GM12891 (cell line): ENCODE measurements around the gene PTPRJ.

Source experiments
- DNase-seq: peaks from one replicate; pipeline ENCODE4 v3.0.0; 2011; ENCODE audit warnings: low spot score; ENCODE audit not compliant: insufficient read length
- FAIRE-seq: peaks from 2 replicates; lab custom pipeline; 2011; peaks lifted over from hg19 to GRCh38; lab: Jason Lieb, UNC
- PAX5 ChIP-seq: IDR thresholded peaks from 2 replicates; pipeline ENCODE4 v1.6.1; 2011; ENCODE audit warnings: low read length, moderate library complexity, mild to moderate bottlenecking; ENCODE audit not compliant: insufficient read depth, severe bottlenecking
- POLR2A ChIP-seq: IDR thresholded peaks from 2 replicates; pipeline ENCODE4 v1.6.1; 2011; ENCODE audit warnings: low read depth, low read length, control low read depth
- POLR2AphosphoS5 ChIP-seq: IDR thresholded peaks from 2 replicates; pipeline ENCODE4 v1.6.1; 2011; ENCODE audit warnings: low read depth, low read length, control low read depth
- POU2F2 ChIP-seq: IDR thresholded peaks from 2 replicates; pipeline ENCODE4 v1.6.1; 2011; ENCODE audit warnings: low read depth, mild to moderate bottlenecking, control low read depth, low read length, moderate library complexity
- SPI1 ChIP-seq: IDR thresholded peaks from 2 replicates; pipeline ENCODE4 v1.6.1; 2011; ENCODE audit warnings: low read depth, low read length, control low read depth
- TAF1 ChIP-seq: IDR thresholded peaks from 2 replicates; pipeline ENCODE4 v1.6.1; 2011; ENCODE audit warnings: low read depth, low read length, control low read depth

PTPRJ gene

GRCh38 chr11:48079596-48079995 lies 99.2 kb downstream of the PTPRJ start:
- FAIRE-seq (no peak), DNase-seq (no peak)
- no peak for TF ChIP-seq POU2F2
- TF ChIP-seq PAX5 = no peak
- TF ChIP-seq POLR2A = no peak
- no peak for TF ChIP-seq TAF1
- no peak for TF ChIP-seq POLR2AphosphoS5
- no peak for TF ChIP-seq SPI1

- no peak for TF ChIP-seq SPI1
- TF ChIP-seq POLR2AphosphoS5 = no peak
- TF ChIP-seq POLR2A = no peak
- TF ChIP-seq POU2F2 = no peak
- DNase-seq = no peak
- FAIRE-seq = peak; percentile 45
These were observed 100.0 kb downstream of the PTPRJ start for GRCh38 chr11:48080301-48080861.

GRCh38 chr11:48081151-48082010 lies 101.0 kb downstream of the PTPRJ start:
- DNase-seq = no peak
- no peak for TF ChIP-seq PAX5
- no peak for TF ChIP-seq TAF1
- no peak for TF ChIP-seq POLR2A
- no peak for TF ChIP-seq POU2F2
- TF ChIP-seq POLR2AphosphoS5 = no peak
- no peak for TF ChIP-seq SPI1
- FAIRE-seq = peak; percentile 20

GRCh38 chr11:48082771-48083170 lies 102.4 kb downstream of the PTPRJ start:
- TF ChIP-seq TAF1 (no peak), SPI1 (no peak), PAX5 (no peak), POLR2AphosphoS5 (no peak), POU2F2 (no peak), POLR2A (no peak)
- DNase-seq (no peak), FAIRE-seq (no peak)

GRCh38 chr11:48083421-48083820 lies 103.1 kb downstream of the PTPRJ start:
- TF ChIP-seq PAX5 (no peak), POLR2A (no peak), TAF1 (no peak), SPI1 (no peak), POU2F2 (no peak), POLR2AphosphoS5 (no peak)
- DNase-seq = no peak
- no peak for FAIRE-seq

GRCh38 chr11:48085688-48086087 lies 105.3 kb downstream of the PTPRJ start:
- no peak for TF ChIP-seq POLR2A
- no peak for TF ChIP-seq TAF1
- no peak for TF ChIP-seq SPI1
- TF ChIP-seq PAX5 = no peak
- no peak for TF ChIP-seq POLR2AphosphoS5
- no peak for TF ChIP-seq POU2F2
- FAIRE-seq (no peak), DNase-seq (no peak)

GRCh38 chr11:48087422-48087821 lies 107.1 kb downstream of the PTPRJ start:
- no peak for TF ChIP-seq POU2F2
- no peak for TF ChIP-seq SPI1
- no peak for TF ChIP-seq PAX5
- no peak for TF ChIP-seq TAF1
- TF ChIP-seq POLR2AphosphoS5 = no peak
- no peak for TF ChIP-seq POLR2A
- no peak for DNase-seq
- no peak for FAIRE-seq

GRCh38 chr11:48087974-48088681 lies 107.8 kb downstream of the PTPRJ start:
- DNase-seq (no peak), FAIRE-seq (no peak)
- no peak for TF ChIP-seq PAX5
- TF ChIP-seq SPI1 = peak; percentile 19; the same call in 1 of the 2 replicates
- TF ChIP-seq POU2F2 = no peak
- no peak for TF ChIP-seq TAF1

- TF ChIP-seq POU2F2 (no peak), PAX5 (no peak), TAF1 (no peak), POLR2A (no peak), POLR2AphosphoS5 (no peak), SPI1 (no peak)
- DNase-seq (no peak), FAIRE-seq (no peak)
These were observed 108.3 kb downstream of the PTPRJ start for GRCh38 chr11:48088682-48089050.
